ENCODE data around the gene ZNF611. TPM values are rescaled to one million over a fixed set of nuclear protein-coding genes. Genes with fewer than 3 reads are reported as not detected.
"Not testable (repeated sequence)": the region's sequence is repeated elsewhere in the genome, so short reads cannot be mapped to it uniquely, and the experiment has no call there.

ZNF611 gene
- polyA plus RNA-seq, 1 donor from 2014 or later: 11.8 TPM

GRCh38 chr19:52710538-52710937 lies 24.3 kb downstream of the ZNF611 start:
- Histone ChIP-seq H3K79me2 (replicated peaks; ENCODE audit: insufficient read depth, low read length) (no peaks in the 10 kb centered on the region), H3K9ac (ENCODE audit: low read length) (no peak overlapping the region), H3K4me3 (ENCODE audit: low read length) (no peak overlapping the region), H3K4me2 (ENCODE audit: low read length) (no peak overlapping the region), H3K9me3 (ENCODE audit: low read length) (no peaks in the 10 kb centered on the region), H4K20me1 (ENCODE audit: insufficient read depth) (no peaks in the 10 kb centered on the region), H3K27me3 (ENCODE audit: insufficient read depth, low read depth, low read length) (no peaks in the 10 kb centered on the region), H3K9me2 (ENCODE audit: insufficient read depth, low read length) (no peaks in the 10 kb centered on the region), H3K36me3 (ENCODE audit: insufficient read depth, low read length) (peaks cover 4% of the 10 kb centered on the region), H3K27ac (ENCODE audit: low read length) (no peak overlapping the region), H2AFZ (ENCODE audit: low read depth, low read length) (no peak overlapping the region), H3F3A (ENCODE audit: insufficient read depth, low read length, poor library complexity, severe bottlenecking) (no peaks in the 10 kb centered on the region)
- TF ChIP-seq TAF1 (IDR thresholded peaks at IDR 0.05; ENCODE audit: low read depth): no peak
- no peak for TF ChIP-seq REST (IDR thresholded peaks at IDR 0.05; ENCODE audit: borderline replicate concordance)
- no peak for TF ChIP-seq RAD21 (conservative IDR thresholded peaks at IDR 0.05)
- no peak for TF ChIP-seq MXI1 (conservative IDR thresholded peaks at IDR 0.05; ENCODE audit: poor library complexity, severe bottlenecking)
- no peak for TF ChIP-seq EP300 (conservative IDR thresholded peaks at IDR 0.05; ENCODE audit: poor library complexity, severe bottlenecking)
- no peak for TF ChIP-seq SMC3 (conservative IDR thresholded peaks at IDR 0.05; ENCODE audit: poor library complexity)
- TF ChIP-seq EZH2 (IDR thresholded peaks at IDR 0.05; ENCODE audit: borderline replicate concordance, insufficient read depth, low read length, poor library complexity, severe bottlenecking): no peak
- no peak for TF ChIP-seq CTCF (IDR thresholded peaks at IDR 0.05; ENCODE audit: poor library complexity, severe bottlenecking)
- no peak for TF ChIP-seq POLR2AphosphoS5 (IDR thresholded peaks at IDR 0.05)

GRCh38 chr19:52705615-52706014 lies 29.2 kb downstream of the ZNF611 start:
- not testable (repeated sequence) for H4K20me1 ChIP-seq (ENCODE audit: insufficient read depth); H3K4me2 ChIP-seq (ENCODE audit: low read length); H3K27ac ChIP-seq (ENCODE audit: low read length); H3K4me3 ChIP-seq (ENCODE audit: low read length); H3K27me3 ChIP-seq (ENCODE audit: insufficient read depth, low read depth, low read length); H3K9ac ChIP-seq (ENCODE audit: low read length); H3F3A ChIP-seq (ENCODE audit: insufficient read depth, low read length, poor library complexity, severe bottlenecking); H2AFZ ChIP-seq (ENCODE audit: low read depth, low read length); H3K9me3 ChIP-seq (ENCODE audit: low read length); H3K79me2 ChIP-seq (replicated peaks; ENCODE audit: insufficient read depth, low read length); H3K9me2 ChIP-seq (ENCODE audit: insufficient read depth, low read length)
- H3K36me3 ChIP-seq (ENCODE audit: insufficient read depth, low read length): peaks cover 15% of the 10 kb centered on the region

- peaks cover 15% of the 10 kb centered on the region for H3K36me3 ChIP-seq (ENCODE audit: insufficient read depth, low read length)
- H2AFZ ChIP-seq (ENCODE audit: low read depth, low read length): no peak overlapping the region
- no peaks in the 10 kb centered on the region for H4K20me1 ChIP-seq (ENCODE audit: insufficient read depth)
- H3K27me3 ChIP-seq (ENCODE audit: insufficient read depth, low read depth, low read length): no peaks in the 10 kb centered on the region
- no peaks in the 10 kb centered on the region for H3K9me3 ChIP-seq (ENCODE audit: low read length)
- TF ChIP-seq TAF1 (IDR thresholded peaks at IDR 0.05; ENCODE audit: low read depth) (no peak), CTCF (IDR thresholded peaks at IDR 0.05; ENCODE audit: poor library complexity, severe bottlenecking) (no peak), EP300 (conservative IDR thresholded peaks at IDR 0.05; ENCODE audit: poor library complexity, severe bottlenecking) (no peak), EZH2 (IDR thresholded peaks at IDR 0.05; ENCODE audit: borderline replicate concordance, insufficient read depth, low read length, poor library complexity, severe bottlenecking) (no peak), RAD21 (conservative IDR thresholded peaks at IDR 0.05) (no peak), POLR2AphosphoS5 (IDR thresholded peaks at IDR 0.05) (no peak), SMC3 (conservative IDR thresholded peaks at IDR 0.05; ENCODE audit: poor library complexity) (no peak), MXI1 (conservative IDR thresholded peaks at IDR 0.05; ENCODE audit: poor library complexity, severe bottlenecking) (no peak), REST (IDR thresholded peaks at IDR 0.05; ENCODE audit: borderline replicate concordance) (no peak)
- no peak overlapping the region for H3K4me2 ChIP-seq (ENCODE audit: low read length)
- no peak overlapping the region for H3K4me3 ChIP-seq (ENCODE audit: low read length)
- H3K9ac ChIP-seq (ENCODE audit: low read length): no peak overlapping the region
- H3K9me2 ChIP-seq (ENCODE audit: insufficient read depth, low read length): no peaks in the 10 kb centered on the region
- H3K27ac ChIP-seq (ENCODE audit: low read length): no peak overlapping the region
- no peaks in the 10 kb centered on the region for H3F3A ChIP-seq (ENCODE audit: insufficient read depth, low read length, poor library complexity, severe bottlenecking)
- H3K79me2 ChIP-seq (replicated peaks; ENCODE audit: insufficient read depth, low read length): no peaks in the 10 kb centered on the region
Observed at GRCh38 chr19:52703917-52704316, 30.9 kb downstream of the ZNF611 start.
